ENCODE measurements around the gene OR10J1.
"Not testable (repeated sequence)": the region's sequence is repeated elsewhere in the genome, so short reads cannot be mapped to it uniquely, and the experiment has no call there.

Gene OR10J1, protein sequence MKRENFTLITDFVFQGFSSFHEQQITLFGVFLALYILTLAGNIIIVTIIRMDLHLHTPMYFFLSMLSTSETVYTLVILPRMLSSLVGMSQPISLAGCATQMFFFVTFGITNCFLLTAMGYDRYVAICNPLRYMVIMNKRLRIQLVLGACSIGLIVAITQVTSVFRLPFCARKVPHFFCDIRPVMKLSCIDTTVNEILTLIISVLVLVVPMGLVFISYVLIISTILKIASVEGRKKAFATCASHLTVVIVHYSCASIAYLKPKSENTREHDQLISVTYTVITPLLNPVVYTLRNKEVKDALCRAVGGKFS

DNA sequence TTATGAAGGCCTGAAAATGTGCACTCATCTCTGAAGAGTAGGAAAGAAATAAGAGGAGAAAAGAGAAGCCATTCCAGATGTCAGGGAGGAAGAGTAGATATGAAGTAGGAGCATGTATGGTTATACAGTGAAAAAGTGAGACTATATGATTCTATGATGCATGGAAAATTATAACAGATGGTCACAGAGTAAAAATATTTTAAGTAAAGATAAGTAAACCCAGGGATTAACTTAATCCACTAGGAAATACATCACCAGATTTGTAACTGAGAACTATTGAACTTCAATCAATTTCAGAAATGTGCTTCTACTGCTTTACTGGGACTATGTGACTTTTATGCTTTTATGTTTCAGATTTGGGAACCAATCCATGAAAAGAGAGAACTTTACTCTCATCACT is at the start of gene OR10J1:
Gene OR10J1, plus strand, starts transcription at position 301 of the 400 bp plus-strand sequence. Its CDS starts 70 bp downstream, at position 371.
- no peak for DNase-seq (ENCODE audit: low read depth)

DNA sequence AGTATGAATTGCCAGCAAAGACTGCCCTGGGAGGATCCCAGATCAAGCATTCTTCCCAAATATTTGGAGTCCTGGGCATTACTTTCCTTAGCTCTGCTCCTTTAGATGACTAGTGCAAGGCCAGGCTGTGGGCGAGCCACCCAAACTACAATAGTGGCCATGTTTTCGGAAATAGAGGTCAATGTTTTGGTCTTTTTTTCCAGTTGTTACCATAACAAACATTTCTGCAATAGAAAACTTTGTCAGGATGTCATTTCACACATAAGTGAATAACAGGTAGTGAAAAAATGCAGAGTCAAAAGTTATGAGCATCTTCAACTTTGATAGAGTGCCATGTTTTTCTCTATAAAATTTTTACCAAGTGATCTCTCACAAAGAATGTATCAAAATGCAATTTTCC is 32.7 kb upstream of the OR10J1 start:
- DNase-seq (ENCODE audit: low read depth): no peak

DNA sequence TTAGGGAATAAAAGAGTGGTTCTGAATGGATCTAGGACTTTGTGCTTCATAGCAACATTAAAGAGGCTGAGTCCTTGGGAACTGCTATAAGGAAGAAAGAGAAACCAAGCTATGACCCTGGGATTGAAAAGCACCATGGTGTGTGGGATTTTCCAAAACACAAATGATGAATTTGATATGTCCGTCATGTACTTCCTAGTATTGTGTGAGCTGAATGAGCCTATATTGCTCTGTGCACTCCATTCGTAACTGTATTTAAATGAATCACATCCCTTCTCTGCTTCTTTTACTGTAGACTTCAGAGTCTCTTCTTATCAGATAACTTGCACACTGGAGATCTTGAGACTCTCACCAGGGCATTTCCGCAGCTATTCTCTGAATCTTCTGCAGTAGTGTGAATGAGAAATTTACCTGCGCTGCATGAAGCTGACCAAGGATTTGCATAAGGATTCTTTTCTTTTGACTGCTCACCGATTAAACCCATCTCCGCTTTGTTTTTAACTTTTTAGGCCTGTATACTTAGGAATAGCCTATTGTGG is 30.6 kb upstream of the OR10J1 start:
- DNase-seq (ENCODE audit: low read depth): no peak

DNA sequence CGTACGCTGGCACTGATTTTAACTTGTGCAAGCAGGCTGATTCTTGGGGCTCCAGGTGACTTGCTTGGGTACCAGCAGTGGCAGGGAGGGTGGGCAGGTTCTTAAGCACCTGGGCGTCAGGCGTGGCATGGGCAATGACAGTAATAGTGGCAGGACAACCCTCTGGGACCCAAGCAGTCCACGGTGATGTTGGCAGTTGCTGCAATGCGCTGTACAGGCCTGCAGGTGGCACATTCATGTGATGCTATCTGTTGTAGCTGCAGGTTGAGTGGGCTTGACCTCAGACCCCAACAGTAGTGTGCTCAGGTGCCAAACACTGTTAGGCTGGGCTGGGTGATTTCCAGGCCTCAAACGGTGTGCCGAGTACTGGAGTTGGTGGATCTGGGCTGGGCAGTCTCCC is 17.7 kb upstream of the OR10J1 start:
- no peak for DNase-seq (ENCODE audit: low read depth)

DNA sequence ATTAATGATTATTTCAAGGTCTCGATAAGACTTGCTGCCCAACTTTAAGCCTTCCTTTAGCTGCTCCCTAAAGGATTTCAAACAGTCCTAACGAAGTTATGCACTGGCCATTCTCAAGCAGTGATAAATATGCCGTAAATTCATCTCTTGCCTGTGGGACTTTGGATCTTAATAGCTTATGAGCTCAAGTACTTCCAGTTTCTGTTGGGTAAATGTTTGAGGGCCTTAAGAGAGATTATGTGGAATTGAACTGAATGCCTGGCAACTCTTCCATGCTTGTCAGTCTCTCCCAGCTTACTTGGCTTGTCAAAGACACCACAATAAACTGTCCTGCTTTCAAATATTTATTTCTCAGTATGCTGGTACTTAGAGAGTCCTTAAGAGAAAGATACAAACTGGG is 11.0 kb upstream of the OR10J1 start:
- no peak for DNase-seq (ENCODE audit: low read depth)

DNA sequence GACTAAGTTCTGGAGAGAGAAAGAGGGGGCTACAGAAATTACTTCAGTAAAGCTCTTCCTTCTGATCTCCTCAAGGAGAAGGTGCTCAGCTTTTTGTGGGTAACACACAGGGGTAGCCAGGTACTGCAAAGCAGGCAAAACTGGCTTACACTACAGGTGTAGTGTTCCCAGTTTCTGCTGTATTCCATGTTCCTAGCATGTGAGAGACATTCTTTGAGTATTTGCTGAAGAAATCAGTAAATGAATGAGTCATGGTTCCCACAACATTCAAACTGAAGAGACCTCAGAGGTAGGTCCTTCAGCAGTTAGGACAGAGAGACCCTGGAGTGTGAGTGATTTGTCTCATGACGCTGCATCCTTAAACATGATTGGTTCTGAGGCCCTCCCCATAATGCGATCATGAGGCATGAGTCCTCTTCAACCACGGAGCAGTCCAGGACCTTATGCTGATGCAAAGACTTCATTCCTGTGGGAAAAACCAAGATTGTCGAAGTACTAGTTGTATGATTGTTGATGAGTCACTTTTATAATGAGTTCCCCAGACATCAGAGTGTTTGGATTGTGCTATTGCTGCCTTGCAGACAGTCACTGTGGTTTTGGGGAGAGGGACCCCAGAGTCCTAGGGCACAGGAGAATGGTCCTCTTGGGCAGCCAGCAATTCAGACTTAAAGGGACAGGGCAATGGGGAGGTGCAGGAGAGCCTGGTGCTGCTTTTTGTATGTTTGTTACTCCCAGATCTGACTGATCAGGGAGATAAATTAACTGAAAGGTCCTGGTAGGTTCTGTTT is 10.3 kb upstream of the OR10J1 start:
- DNase-seq (ENCODE audit: low read depth): peak; percentile 87

DNA sequence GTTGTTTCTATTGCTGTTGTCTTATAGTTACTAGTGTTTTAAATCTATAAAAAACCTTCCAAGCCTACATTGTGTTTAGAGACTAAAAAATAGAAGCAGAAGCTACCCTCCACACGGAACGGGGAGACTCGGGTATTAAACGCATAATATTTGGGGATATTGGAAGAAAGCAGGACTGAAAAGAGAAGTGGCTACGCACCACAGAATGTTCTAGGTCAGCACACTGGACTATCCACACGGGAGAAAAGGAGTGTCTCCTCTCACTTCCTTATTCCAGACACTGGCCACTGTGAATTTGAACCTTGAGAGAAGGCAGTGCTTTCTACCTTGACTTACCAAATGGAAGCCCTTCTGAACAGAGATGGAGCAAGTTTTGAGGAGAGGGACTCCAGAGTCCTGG is 8.5 kb upstream of the OR10J1 start:
- DNase-seq (ENCODE audit: low read depth): no peak

DNA sequence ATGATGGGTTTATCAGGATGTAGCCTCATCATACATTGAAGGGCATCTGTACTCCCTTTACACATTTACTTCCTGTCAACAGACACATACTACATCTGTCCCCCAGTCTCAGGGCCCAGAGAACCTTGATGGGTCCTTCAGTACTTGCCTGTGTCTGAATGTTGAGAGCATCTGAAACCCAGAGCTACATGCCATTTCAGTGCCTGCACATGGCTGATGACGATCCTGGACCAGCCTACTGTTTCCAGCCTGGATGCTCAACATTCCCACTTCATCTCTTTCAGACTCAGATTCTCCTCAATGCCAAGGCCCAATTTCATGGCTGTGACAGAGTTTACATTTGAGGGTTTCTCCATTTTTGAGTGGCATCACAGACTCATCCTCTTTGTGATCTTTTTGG is 7.6 kb upstream of the OR10J1 start, which contains the start of gene OR10J4:
Gene OR10J4, plus strand, starts transcription at position 301 of the 400 bp plus-strand sequence.
- no peak for DNase-seq (ENCODE audit: low read depth)

DNA sequence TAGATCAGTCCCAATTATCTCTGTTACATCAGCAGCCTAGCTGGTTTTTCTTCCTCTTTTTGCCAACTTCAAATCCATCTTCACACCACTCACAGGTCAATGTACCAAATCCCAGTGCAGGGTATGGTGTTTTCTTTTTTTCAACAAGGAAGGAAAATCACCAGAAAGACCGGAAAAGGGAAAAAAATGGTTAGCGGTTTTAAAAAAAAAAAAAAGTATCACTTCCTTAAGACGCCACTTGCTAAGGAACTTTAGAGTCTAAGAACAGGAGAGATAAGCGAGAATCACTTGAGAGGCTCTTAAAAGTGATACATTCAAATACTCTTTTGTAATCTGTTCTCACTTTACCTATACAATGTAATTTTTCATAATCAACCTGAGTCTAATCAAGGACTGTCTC is 3.1 kb upstream of the OR10J1 start:
- DNase-seq (ENCODE audit: low read depth): no peak

DNA sequence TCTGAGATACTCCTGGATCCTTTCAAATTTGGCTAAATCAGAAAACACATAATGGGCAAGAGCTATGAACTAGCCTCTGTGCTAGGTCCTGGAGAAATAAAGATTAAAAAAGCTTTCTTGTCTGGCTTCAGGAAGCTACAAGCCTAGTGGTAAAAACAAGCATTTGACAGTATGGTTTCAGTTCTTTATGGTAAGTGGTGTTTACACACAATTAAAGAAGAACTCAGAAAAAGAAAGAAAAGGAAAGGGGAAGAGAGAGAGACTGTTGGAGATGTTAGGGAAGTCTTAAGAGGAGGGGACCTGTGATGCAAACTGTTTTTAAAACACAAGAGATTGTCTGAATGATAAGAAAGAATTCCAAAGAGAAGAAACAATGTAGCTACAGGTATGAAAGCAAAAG is 1.8 kb downstream of the OR10J1 start:
- no peak for DNase-seq (ENCODE audit: low read depth)

DNA sequence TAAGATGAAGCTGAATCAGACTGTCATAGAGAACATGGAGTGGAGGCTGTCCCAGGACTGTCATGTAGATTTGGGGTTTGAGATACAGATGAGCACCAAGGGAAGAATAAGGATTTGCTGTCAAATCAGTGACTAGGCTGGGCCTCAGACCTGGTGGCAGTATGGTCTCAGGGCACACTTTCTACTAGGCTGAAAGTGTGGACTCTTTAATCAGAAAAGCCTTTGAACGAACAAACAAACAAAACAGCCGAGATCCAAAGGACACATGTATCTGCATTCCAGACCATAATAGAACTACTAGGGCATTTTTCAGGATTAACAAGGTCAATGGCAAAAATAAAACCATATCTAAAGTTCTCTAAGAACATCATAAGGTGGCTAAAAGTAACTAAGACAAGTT is 2.9 kb downstream of the OR10J1 start:
- DNase-seq (ENCODE audit: low read depth): no peak

DNA sequence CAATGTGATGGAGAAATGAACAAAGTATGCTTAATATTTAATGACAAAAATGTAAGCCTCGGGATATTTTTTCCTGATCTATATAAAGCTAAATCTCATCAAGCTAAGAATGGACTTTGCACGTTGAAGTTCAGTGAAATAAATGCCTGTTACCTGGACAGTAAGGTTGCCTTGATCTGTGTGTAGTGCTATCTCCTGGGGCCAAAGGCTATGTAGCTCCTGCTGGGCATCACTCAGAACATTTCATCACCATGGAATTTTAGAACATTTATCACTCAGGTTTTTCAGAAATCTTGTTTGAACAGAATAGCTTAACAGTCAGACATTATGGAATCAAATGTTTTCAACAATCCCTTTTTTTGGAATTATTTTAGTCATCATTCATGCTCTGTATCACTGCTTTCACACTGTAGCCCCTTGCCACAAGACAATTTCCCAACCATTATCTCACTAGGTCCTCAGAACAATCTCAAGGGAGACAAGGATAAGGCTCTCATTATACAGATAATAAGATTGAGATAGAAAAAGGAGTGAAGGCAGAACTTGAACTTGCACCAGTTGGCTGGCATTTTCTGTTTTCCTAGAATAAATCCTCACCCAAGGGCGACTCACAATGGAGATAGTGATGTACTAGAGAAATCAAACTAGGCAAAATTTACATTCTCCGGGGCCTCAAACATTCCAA is 3.7 kb downstream of the OR10J1 start:
- no peak for DNase-seq (ENCODE audit: low read depth)

DNA sequence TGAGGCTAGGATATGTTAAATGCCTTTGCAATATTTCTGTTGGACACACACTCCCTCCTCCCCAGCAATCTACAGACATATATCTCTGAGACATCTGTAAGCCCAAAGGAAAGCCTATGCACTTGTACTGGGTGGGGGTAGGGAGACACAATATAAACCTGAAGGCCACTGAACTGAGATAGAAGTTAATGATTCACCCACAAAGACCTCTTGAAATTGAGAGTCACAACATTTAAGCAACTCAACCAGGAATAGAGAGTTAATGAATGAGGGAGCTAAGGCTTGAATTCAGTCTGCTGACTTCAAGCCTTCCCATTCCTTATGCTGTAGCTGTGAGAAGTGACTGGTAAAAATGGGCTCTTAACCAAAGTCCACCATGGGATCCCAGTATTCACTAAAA is 5.0 kb downstream of the OR10J1 start:
- DNase-seq (ENCODE audit: low read depth): no peak

DNA sequence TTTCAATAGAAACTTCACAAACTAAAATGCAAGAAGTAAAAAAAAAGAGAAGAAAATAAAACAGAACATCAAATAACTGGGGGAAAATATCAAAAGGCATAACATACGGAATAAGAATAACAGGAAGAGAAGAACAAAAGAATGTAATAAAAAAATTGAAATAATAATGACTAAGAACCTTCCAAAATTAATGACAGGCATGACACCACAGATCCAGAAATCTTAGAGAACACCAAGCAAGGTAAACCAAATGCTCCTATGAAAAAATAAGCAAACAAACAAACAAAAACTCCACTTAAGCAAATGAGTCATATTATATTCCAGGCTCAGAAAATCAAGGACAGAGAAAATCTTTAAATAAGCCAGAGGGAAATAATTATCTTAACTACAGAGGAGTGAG is 8.7 kb downstream of the OR10J1 start:
- no peak for DNase-seq (ENCODE audit: low read depth)

DNA sequence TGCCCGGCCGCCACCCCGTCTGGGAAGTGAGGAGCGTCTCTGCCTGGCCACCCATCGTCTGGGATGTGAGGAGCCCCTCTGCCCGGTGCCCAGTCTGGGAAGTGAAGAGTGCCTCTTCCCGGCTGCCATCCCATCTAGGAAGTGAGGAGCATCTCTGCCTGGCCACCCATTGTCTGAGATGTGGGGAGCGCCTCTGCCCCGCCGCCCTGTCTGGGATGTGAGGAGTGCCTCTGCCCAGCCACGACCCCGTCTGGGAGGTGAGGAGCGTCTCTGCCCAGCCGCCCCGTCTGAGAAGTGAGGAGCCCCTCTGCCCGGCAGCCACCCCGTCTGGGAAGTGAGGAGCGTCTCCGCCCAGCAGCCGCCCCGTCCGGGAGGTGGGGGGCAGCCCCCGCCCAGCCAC is 10.1 kb downstream of the OR10J1 start:
- DNase-seq (ENCODE audit: low read depth): not testable (repeated sequence)

DNA sequence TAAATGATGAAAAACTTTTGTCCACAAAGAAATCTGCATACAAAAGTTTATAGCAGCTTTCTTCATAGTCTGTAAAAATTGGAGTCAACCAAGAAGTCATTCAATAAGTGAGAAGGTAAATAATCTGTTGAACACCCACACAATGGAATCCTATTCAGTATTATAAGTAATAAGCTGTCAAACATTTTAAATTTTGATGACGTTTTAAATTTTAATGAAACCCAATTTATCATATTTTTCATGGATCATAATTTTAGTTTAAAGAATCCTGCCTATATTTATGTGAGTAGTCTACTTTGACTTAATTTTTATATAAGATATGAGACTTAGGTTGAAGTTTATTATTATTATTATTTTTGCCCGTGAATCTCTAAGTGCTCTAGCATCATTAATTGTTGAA is 20.0 kb downstream of the OR10J1 start:
- no peak for DNase-seq (ENCODE audit: low read depth)

DNA sequence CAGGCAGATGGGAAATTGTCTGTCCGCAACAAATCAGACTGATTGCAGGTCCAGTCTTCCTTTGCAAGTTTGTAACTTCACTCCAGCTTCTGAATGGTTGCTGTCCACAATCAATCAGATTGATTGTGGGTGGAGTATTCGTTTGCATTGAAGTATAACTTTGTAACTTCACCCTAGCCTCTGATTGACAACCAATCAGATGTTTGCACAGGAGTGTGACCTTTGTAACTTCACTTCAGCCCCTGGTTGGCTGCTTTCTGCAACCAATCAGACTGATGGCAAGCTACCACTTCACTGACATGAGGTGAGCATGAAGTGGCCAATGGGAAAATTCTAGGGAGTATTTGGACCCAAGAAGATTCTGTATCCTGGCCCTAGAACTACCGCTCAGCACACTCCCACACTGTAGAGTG is 25.7 kb downstream of the OR10J1 start:
- DNase-seq (ENCODE audit: low read depth): no peak

DNA sequence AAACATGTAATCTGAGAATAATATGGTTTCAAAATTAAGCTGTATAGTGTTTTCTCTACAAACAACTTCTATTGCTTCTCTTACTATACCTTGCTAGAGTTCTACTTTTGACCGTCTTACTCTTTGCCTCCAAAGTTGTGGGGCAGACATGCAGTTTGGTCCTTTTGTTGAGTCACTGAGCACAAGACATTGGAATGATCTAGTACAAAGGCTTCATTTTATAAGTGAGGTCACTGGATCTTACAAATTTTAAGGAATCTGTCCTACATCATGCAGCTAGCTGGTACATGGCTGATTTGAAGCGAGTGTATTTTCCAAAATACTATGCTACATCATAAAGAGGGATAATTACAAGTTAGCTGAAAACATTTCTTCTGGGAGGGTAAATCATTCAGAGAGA is 28.8 kb downstream of the OR10J1 start:
- DNase-seq (ENCODE audit: low read depth): no peak

DNA sequence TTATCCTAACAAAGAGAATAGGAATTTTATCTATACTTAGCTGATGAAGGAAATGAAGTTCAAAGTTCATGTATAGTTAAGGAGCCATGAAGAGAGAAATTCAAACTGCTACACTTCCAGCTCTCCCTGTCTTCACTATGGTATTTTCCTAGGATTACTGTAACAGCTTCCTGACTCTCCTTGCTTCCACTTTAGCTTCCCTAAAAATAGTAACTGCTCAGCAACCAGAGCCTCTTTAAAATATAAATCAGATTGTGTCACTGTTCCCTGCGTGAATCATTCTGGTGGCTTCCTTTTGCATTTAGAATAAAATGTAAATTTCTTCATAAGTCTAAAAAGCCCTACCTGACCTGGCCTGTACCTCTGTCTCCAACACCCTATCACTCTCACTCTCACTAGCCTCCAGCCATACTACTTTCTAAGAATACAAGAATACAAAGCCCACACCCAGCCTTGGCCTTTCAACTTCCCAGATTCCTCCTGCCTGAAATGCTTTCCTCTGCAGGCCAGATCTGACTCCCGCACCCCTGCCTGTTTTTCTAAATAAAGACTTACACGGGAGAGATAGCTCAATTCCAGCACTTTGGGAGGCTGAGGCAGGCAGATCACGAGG is 30.5 kb downstream of the OR10J1 start:
- no peak for DNase-seq (ENCODE audit: low read depth)

DNA sequence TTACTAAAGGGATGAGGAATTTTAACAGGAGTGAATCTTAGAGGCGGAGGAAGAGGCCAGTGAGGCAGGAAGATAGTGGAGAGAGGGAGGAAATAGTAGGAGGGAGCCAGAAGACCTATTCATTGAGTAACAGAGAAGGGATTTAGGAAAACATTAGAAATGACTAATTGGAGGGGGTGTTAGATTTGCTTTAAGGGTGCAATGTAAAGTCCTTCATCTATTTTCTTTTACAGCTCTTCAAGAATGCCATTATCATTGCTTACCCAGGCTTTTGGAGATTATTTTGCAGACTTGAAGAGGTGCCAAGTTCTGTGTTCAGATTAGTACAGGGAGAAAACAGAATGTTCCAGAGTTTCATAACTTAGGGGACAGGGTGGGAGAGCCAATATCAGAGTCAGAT is 33.8 kb downstream of the OR10J1 start:
- DNase-seq (ENCODE audit: low read depth): no peak

DNA sequence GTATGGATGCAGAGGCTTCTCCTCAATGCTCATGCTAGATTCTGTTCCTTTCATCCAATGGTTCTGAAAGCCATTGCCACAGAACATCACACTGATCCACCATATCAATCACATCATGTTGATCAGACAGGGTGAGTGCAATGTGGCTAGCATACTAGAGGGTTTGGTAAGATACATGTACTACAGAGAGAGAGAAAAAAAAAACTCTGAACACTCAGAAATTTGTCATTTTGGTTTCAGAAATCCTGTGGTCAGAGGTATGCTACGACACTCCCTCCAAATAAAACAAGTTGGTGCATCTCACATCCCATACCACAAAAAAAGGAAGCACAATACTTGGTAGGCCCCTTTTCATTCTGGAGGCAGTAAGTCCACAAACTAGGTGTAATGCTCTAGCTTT is 35.4 kb downstream of the OR10J1 start:
- no peak for DNase-seq (ENCODE audit: low read depth)

DNA sequence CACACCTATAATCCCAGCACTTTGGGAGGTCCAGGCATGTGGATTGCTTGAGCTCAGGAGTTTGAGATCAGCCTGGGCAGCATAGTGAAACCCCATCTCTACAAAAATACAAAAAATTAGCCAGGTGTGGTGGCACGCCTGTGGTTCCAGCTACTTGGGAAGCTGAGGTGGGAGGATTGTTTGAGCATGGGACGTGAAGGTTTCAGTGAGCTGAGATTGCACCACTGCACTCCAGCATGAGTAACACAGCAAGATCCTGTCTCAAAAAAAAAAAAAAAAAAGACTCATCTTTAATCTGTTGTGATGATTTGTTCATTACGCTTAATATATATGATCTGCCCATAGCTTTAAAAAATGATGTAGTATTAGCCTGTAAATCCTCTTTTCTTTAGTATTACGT is 44.0 kb downstream of the OR10J1 start:
- no peak for DNase-seq (ENCODE audit: low read depth)

All from HS-5 (cell line).